Measurements from ENCODE around the gene NAT14.
A peak's percentile ranks its signal among the peaks of the same experiment; 100 is the strongest.

Gene NAT14

GRCh38 chr19:55474269-55475265 is 10.4 kb upstream of the NAT14 start:
- Mint-ChIP-seq H3K4me1 (peaks cover 27% of the 10 kb centered on the region), H3K36me3 (peaks cover 21% of the 10 kb centered on the region), H3K27ac (no peak overlapping the region), H3K4me3 (peak overlapping the region; percentile 85), H3K9me3 (no peaks in the 10 kb centered on the region)
- DNase-seq (ENCODE audit: low spot score in 2 of 2) (no peak), ATAC-seq (no peak)

- Mint-ChIP-seq H3K9me3 (no peaks in the 10 kb centered on the region), H3K27ac (peak within 1 kb of the TSS; percentile 92), H3K36me3 (peaks cover 21% of the 10 kb centered on the region), H3K4me1 (peaks cover 33% of the 10 kb centered on the region), H3K4me3 (peak within 1 kb of the TSS; percentile 85)
- ATAC-seq (peak; percentile 95), DNase-seq (ENCODE audit: low spot score in 2 of 2) (peak; percentile 90 to 96)
These were observed 8.8 kb upstream of the NAT14 start, which contains the start of gene ZNF628 for GRCh38 chr19:55476100-55476775. ZNF628 (plus strand) TSS chr19:55476617; CDS start chr19:55479911, 3,294 bp downstream.

GRCh38 chr19:55477905-55478304 is 7.1 kb upstream of the NAT14 start:
- ATAC-seq (no peak), DNase-seq (ENCODE audit: low spot score in 2 of 2) (no peak)
- H3K27ac Mint-ChIP-seq, result peak overlapping the region; percentile 43
- H3K36me3 Mint-ChIP-seq, result peaks cover 21% of the 10 kb centered on the region
- H3K4me1 Mint-ChIP-seq, result peaks cover 33% of the 10 kb centered on the region
- peak overlapping the region; percentile 85 for H3K4me3 Mint-ChIP-seq
- H3K9me3 Mint-ChIP-seq, result no peaks in the 10 kb centered on the region

GRCh38 chr19:55478364-55478763 is 6.6 kb upstream of the NAT14 start:
- Mint-ChIP-seq H3K27ac (peak overlapping the region; percentile 48), H3K36me3 (peaks cover 21% of the 10 kb centered on the region), H3K9me3 (no peaks in the 10 kb centered on the region), H3K4me1 (peaks cover 33% of the 10 kb centered on the region), H3K4me3 (peak overlapping the region; percentile 85)
- DNase-seq (ENCODE audit: low spot score in 2 of 2) (no peak), ATAC-seq (no peak)

- no peak for DNase-seq (ENCODE audit: low spot score in 2 of 2)
- Mint-ChIP-seq H3K27ac (peak overlapping the region; percentile 48), H3K9me3 (no peaks in the 10 kb centered on the region), H3K36me3 (peaks cover 27% of the 10 kb centered on the region), H3K4me1 (peaks cover 33% of the 10 kb centered on the region), H3K4me3 (peak overlapping the region; percentile 85)
- no peak for ATAC-seq
These were observed 5.9 kb upstream of the NAT14 start for GRCh38 chr19:55479045-55479444.

- ATAC-seq, result no peak
- Mint-ChIP-seq H3K4me1 (peaks cover 33% of the 10 kb centered on the region), H3K36me3 (peaks cover 27% of the 10 kb centered on the region), H3K9me3 (no peaks in the 10 kb centered on the region), H3K27ac (peak overlapping the region; percentile 48), H3K4me3 (peak overlapping the region; percentile 85)
- DNase-seq (ENCODE audit: low spot score in 2 of 2), result no peak
These were observed 5.3 kb upstream of the NAT14 start for GRCh38 chr19:55479451-55480230.

GRCh38 chr19:55481148-55481793 is 3.7 kb upstream of the NAT14 start:
- peaks cover 29% of the 10 kb centered on the region for H3K36me3 Mint-ChIP-seq
- H3K9me3 Mint-ChIP-seq, result no peaks in the 10 kb centered on the region
- ATAC-seq (no peak), DNase-seq (ENCODE audit: low spot score in 2 of 2) (no peak)
- H3K27ac Mint-ChIP-seq, result no peak overlapping the region
- peaks cover 44% of the 10 kb centered on the region for H3K4me1 Mint-ChIP-seq
- H3K4me3 Mint-ChIP-seq, result no peak overlapping the region

- Mint-ChIP-seq H3K36me3 (peaks cover 24% of the 10 kb centered on the region), H3K4me3 (no peak overlapping the region), H3K9me3 (no peaks in the 10 kb centered on the region), H3K4me1 (peaks cover 45% of the 10 kb centered on the region), H3K27ac (no peak overlapping the region)
- no peak for DNase-seq (ENCODE audit: low spot score in 2 of 2)
- ATAC-seq, result no peak
These were observed 3.2 kb upstream of the NAT14 start for GRCh38 chr19:55481794-55482155.

- no peak overlapping the region for H3K4me3 Mint-ChIP-seq
- DNase-seq (ENCODE audit: low spot score in 2 of 2) (no peak), ATAC-seq (no peak)
- no peak overlapping the region for H3K27ac Mint-ChIP-seq
- H3K9me3 Mint-ChIP-seq, result no peaks in the 10 kb centered on the region
- H3K36me3 Mint-ChIP-seq, result peaks cover 27% of the 10 kb centered on the region
- peaks cover 46% of the 10 kb centered on the region for H3K4me1 Mint-ChIP-seq
These were observed 2.6 kb upstream of the NAT14 start for GRCh38 chr19:55482156-55482961.

GRCh38 chr19:55482967-55483705 is 1.9 kb upstream of the NAT14 start:
- Mint-ChIP-seq H3K9me3 (no peaks in the 10 kb centered on the region), H3K4me3 (no peak overlapping the region), H3K27ac (no peak overlapping the region), H3K4me1 (peaks cover 45% of the 10 kb centered on the region), H3K36me3 (peaks cover 30% of the 10 kb centered on the region)
- no peak for ATAC-seq
- no peak for DNase-seq (ENCODE audit: low spot score in 2 of 2)

- H3K27ac Mint-ChIP-seq, result peak overlapping the region; percentile 87
These were observed 1.0 kb upstream of the NAT14 start for GRCh38 chr19:55483706-55484592.

GRCh38 chr19:55485439-55486011 is 537 bp downstream of the NAT14 start:
- DNase-seq (ENCODE audit: low spot score in 2 of 2) (no peak), ATAC-seq (no peak)
- Mint-ChIP-seq H3K9me3 (no peaks in the 10 kb centered on the region), H3K4me1 (peaks cover 24% of the 10 kb centered on the region), H3K27ac (peak overlapping the region; percentile 87), H3K36me3 (peaks cover 20% of the 10 kb centered on the region), H3K4me3 (peak overlapping the region; percentile 68)

More at GRCh38 chr19:55483706-55484592, 1.0 kb upstream of the NAT14 start:
- H3K4me1 Mint-ChIP-seq, result peaks cover 37% of the 10 kb centered on the region
- no peak for ATAC-seq
- H3K36me3 Mint-ChIP-seq, result peaks cover 22% of the 10 kb centered on the region
- H3K4me3 Mint-ChIP-seq, result peak overlapping the region; percentile 68
- no peak for DNase-seq (ENCODE audit: low spot score in 2 of 2)
- no peaks in the 10 kb centered on the region for H3K9me3 Mint-ChIP-seq
